K562 (cell line): ENCODE results near the gene RRAGD. TPM values are rescaled to one million over a fixed set of nuclear protein-coding genes. Genes with fewer than 3 reads are reported as not detected.

Source experiments
- CBX8 ChIP-seq: fragments of 200-600 bp; sonication (generic); IDR thresholded peaks from 2 replicates; pipeline ENCODE4 v1.6.1; 2012; ENCODE audit warnings: borderline replicate concordance, mixed run types, low read depth, mild to moderate bottlenecking, moderate library complexity, mixed read lengths, low read length, control low read depth, inconsistent platforms; ENCODE audit not compliant: poor library complexity, severe bottlenecking; ENCODE audit errors: extremely low read depth
- CTCF ChIP-seq, 3 experiments: IDR thresholded peaks in 2 of 3; conservative IDR thresholded peaks in 1 of 3; 2 replicates each; pipeline ENCODE4 v1.5.1; 2011 to 2012; ENCODE audit warnings: low read length in 3 of 3, mild to moderate bottlenecking in 3 of 3, control low read depth in 2 of 3, improper control_type of control experiment in 1 of 3, inconsistent platforms in 1 of 3, low read depth in 1 of 3, mixed read lengths in 1 of 3, moderate library complexity in 1 of 3; ENCODE audit not compliant: insufficient read depth in 2 of 3
- E2F6 ChIP-seq, 2 experiments: IDR thresholded peaks; 2 replicates each; pipeline ENCODE4 v1.6.1; 2011; ENCODE audit warnings: borderline replicate concordance in 1 of 2, control low read depth in 1 of 2, low read depth in 1 of 2, low read length in 1 of 2, mild to moderate bottlenecking in 1 of 2, mixed read lengths in 1 of 2, moderate library complexity in 1 of 2; ENCODE audit not compliant: insufficient read depth in 1 of 2, insufficient read length in 1 of 2, poor library complexity in 1 of 2, severe bottlenecking in 1 of 2; ENCODE audit errors: extremely low read depth in 1 of 2
- GTF2E2 ChIP-seq: fragments of 200-800 bp; sonication (Bioruptor generic); IDR thresholded peaks from 2 replicates; pipeline ENCODE4 v1.6.1; 2016; ENCODE audit warnings: missing genetic modification characterization, missing compliant biosample characterization
- HNRNPLL ChIP-seq: fragments of 200-400 bp; formaldehyde crosslinking; IDR thresholded peaks from 2 replicates; pipeline ENCODE4 v1.6.1; 2017; ENCODE audit warnings: low read length, low read depth, mild to moderate bottlenecking; ENCODE audit not compliant: poor library complexity, severe bottlenecking
- KLF13 ChIP-seq: fragments of 450-650 bp; IDR thresholded peaks from 2 replicates; pipeline ENCODE4 v1.6.1; 2016; ENCODE audit warnings: missing genetic modification characterization, low read depth, mild to moderate bottlenecking, missing compliant biosample characterization, moderate library complexity, borderline replicate concordance
- MCM3 ChIP-seq: fragments of 450-650 bp; IDR thresholded peaks from 2 replicates; pipeline ENCODE4 v1.6.1; 2016
- NELFE ChIP-seq: IDR thresholded peaks from 2 replicates; pipeline ENCODE4 v1.6.1; 2011; ENCODE audit warnings: mild to moderate bottlenecking; ENCODE audit not compliant: insufficient read depth, insufficient read length
- PHF20 ChIP-seq: fragments of 450-650 bp; IDR thresholded peaks from 2 replicates; pipeline ENCODE4 v1.6.1; 2018; ENCODE audit not compliant: partially characterized antibody
- PKNOX1 ChIP-seq: fragments of 450-650 bp; IDR thresholded peaks from 2 replicates; pipeline ENCODE4 v1.6.1; 2016
- POLR2G ChIP-seq: fragments of 200-400 bp; formaldehyde crosslinking; IDR thresholded peaks from 2 replicates; pipeline ENCODE4 v1.6.1; 2017; ENCODE audit warnings: low read depth, mild to moderate bottlenecking, antibody characterized with exemption, low read length, moderate library complexity
- PURB ChIP-seq: sonication (generic); formaldehyde crosslinking; IDR thresholded peaks from 2 replicates; pipeline ENCODE4 v1.9.0; 2021; ENCODE audit warnings: low read depth, mild to moderate bottlenecking, missing genetic modification reagents
- RAD21 ChIP-seq, 2 experiments: fragments of 250-450 bp in 1 of 2; fragments of 450-650 bp in 1 of 2; sonication (Bioruptor Pico) in 1 of 2; formaldehyde crosslinking in 1 of 2; IDR thresholded peaks in 1 of 2; conservative IDR thresholded peaks in 1 of 2; 2 replicates each; pipeline versions ENCODE4 v1.4.0 to v1.8.0; 2020 to 2022; ENCODE audit warnings: mild to moderate bottlenecking in 2 of 2, moderate library complexity in 1 of 2
- STAG1 ChIP-seq: sonication (generic); formaldehyde crosslinking; IDR thresholded peaks from 2 replicates; pipeline ENCODE4 v1.5.0; 2020; ENCODE audit warnings: missing genetic modification reagents, borderline replicate concordance
- TAF15 ChIP-seq: fragments of 200-400 bp; formaldehyde crosslinking; IDR thresholded peaks from 2 replicates; pipeline ENCODE4 v1.6.1; 2017; ENCODE audit warnings: mild to moderate bottlenecking, low read depth, low read length, moderate library complexity
- TFAM ChIP-seq: fragments of 250-450 bp; sonication (Bioruptor Pico); conservative IDR thresholded peaks from 2 replicates; pipeline ENCODE4 v1.5.0; 2021; ENCODE audit warnings: mild to moderate bottlenecking, moderate library complexity
- ZBED1 ChIP-seq: IDR thresholded peaks from 2 replicates; pipeline ENCODE4 v1.6.1; 2014
- ZBTB17 ChIP-seq: fragments of 450-650 bp; formaldehyde crosslinking; IDR thresholded peaks from 2 replicates; pipeline ENCODE4 v1.4.0; 2020; ENCODE audit warnings: mild to moderate bottlenecking
- ZBTB33 ChIP-seq: sonication (generic); formaldehyde crosslinking; IDR thresholded peaks from 2 replicates; pipeline ENCODE4 v1.8.1; 2023; ENCODE audit warnings: mild to moderate bottlenecking, missing genetic modification reagents
- ZEB2 ChIP-seq: fragments of 450-650 bp; IDR thresholded peaks from 2 replicates; pipeline ENCODE4 v1.6.1; 2016
- ZNF384 ChIP-seq: IDR thresholded peaks from 2 replicates; pipeline ENCODE4 v1.6.1; 2012; ENCODE audit warnings: low read depth, low read length, improper control_type of control experiment
- ZNF445 ChIP-seq: fragments of 250-450 bp; sonication (Bioruptor Pico); IDR thresholded peaks from 2 replicates; pipeline ENCODE4 v1.4.0; 2020; ENCODE audit warnings: low read depth, mild to moderate bottlenecking, moderate library complexity
- ZNF76 ChIP-seq: fragments of 250-450 bp; sonication (Bioruptor Pico); IDR thresholded peaks from 2 replicates; pipeline ENCODE4 v1.4.0; 2020; ENCODE audit warnings: mild to moderate bottlenecking, moderate library complexity, borderline replicate concordance
- ZNF830 ChIP-seq: fragments of 250-450 bp; sonication (Bioruptor Pico); IDR thresholded peaks from 2 replicates; pipeline ENCODE4 v1.5.0; 2021; ENCODE audit warnings: mild to moderate bottlenecking
- polyA plus RNA-seq, 8 experiments: library from polyadenylated mRNA; depleted of rRNA in 4 of 8; stranded (reverse) in 5 of 8; unstranded in 3 of 8; fragments of >200 nt; fragmentation: Nextera tagmentation in 2 of 8; fragmentation: Illumina TruSeq in 1 of 8; extraction: Ambion mirVana in 2 of 8; extraction: Trizol in 1 of 8; gene quantifications; 2 replicates each; pipeline versions ENCODE4 v1.2.1 to v1.2.3, GENCODE V29; 2011 to 2014; ENCODE audit warnings: inconsistent platforms in 1 of 8, missing spikeins in 1 of 8
- total RNA-seq, 7 experiments: library from RNA; depleted of rRNA in 6 of 7; stranded (reverse); fragments of >200 nt in 6 of 7; fragmentation: Illumina TruSeq in 2 of 7; extraction: Trizol in 2 of 7; gene quantifications; 2 replicates each; pipeline versions ENCODE4 v1.2.1 to v1.2.3, GENCODE V29; 2011 to 2021; ENCODE audit warnings: low replicate concordance in 1 of 7

RRAGD gene
- total and polyA plus RNA-seq, 9 of the 15 experiments (the other 6 are each of a cell fraction or from before 2014, with no cell fraction given): 0.03 to 0.07 (median 0.04) TPM; not detected in 6

GRCh38 chr6:89432875-89433251, 20.8 kb upstream of the RRAGD start, which contains the start of gene ANKRD6 (continued):
- peak; percentile 92 for TF ChIP-seq RAD21 (CRISPR knock-in tag; conservative IDR thresholded peaks at IDR 0.05 in 1 of 2, IDR thresholded peaks at IDR 0.05 in 1 of 2)
- TF ChIP-seq GTF2E2 (tag): no peak
- TF ChIP-seq CTCF (IDR thresholded peaks at IDR 0.05 in 2 of 3, conservative IDR thresholded peaks at IDR 0.05 in 1 of 3; ENCODE audit: insufficient read depth in 2 of 3, low read depth in 1 of 3, low read length in 3 of 3): peak; percentile 75 to 90 (median 81)
- TF ChIP-seq KLF13 (tag): no peak
- TF ChIP-seq TFAM (CRISPR knock-in tag): no peak
- TF ChIP-seq ZNF445: no peak
- TF ChIP-seq ZNF384: no peak
- TF ChIP-seq TAF15: no peak
- TF ChIP-seq ZBTB33: no peak
- no peak for TF ChIP-seq PKNOX1
- TF ChIP-seq ZBED1: no peak
- TF ChIP-seq PHF20: no peak
- TF ChIP-seq ZEB2: no peak
- no peak for TF ChIP-seq NELFE
- no peak for TF ChIP-seq CBX8
- no peak for TF ChIP-seq ZBTB17 (CRISPR knock-in tag)
- TF ChIP-seq MCM3: no peak
- no peak for TF ChIP-seq PURB (CRISPR knock-in tag)
- no peak for TF ChIP-seq ZNF76 (CRISPR knock-in tag)
- no peak for TF ChIP-seq POLR2G
- TF ChIP-seq ZNF830: no peak
- TF ChIP-seq HNRNPLL: no peak
- TF ChIP-seq E2F6 (IDR thresholded peaks at IDR 0.05; ENCODE audit: borderline replicate concordance in 1 of 2, extremely low read depth in 1 of 2, insufficient read depth in 1 of 2, insufficient read length in 1 of 2, low read depth in 1 of 2, low read length in 1 of 2, poor library complexity in 1 of 2, severe bottlenecking in 1 of 2): peak in 1 of 2 experiments; percentile 28
- peak; percentile 63; the same call in 1 of the 2 replicates for TF ChIP-seq STAG1 (CRISPR knock-in tag)
